GM10266 (cell line): Measurements from ENCODE around the gene UBE2D2.
"Not testable (repeated sequence)": the region's sequence is repeated elsewhere in the genome, so short reads cannot be mapped to it uniquely, and the experiment has no call there.

Experiments
- DNase-seq: peaks from one replicate; pipeline ENCODE4 v3.0.0; 2012; ENCODE audit errors: extremely low spot score
- TF ChIP-seq, protein P1 (sequence below): IDR thresholded peaks from 2 replicates; pipeline ENCODE4 v1.5.1; 2012; ENCODE audit warnings: mild to moderate bottlenecking, low read depth; ENCODE audit not compliant: control insufficient read depth, insufficient read depth; ENCODE audit errors: missing control alignments

Gene UBE2D2

DNA sequence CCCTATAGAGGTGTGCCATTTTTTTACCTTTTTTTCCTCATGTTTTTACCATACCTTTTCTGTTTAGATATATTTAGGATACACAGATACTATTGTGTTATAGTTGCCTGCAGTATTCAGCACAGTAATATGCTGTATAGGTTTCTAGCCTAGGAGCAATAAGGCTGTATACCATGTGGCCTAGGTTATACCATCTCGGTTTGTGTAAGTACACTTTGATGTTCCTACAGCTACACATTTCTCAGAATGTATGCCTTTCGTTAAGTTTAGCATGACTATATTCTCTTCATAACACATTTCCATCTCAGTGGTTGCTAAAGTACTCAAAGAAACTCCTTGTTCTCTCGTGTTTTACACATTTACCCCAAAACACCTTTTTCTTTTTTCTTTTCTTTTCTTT lies 23.0 kb downstream of the UBE2D2 start:
- TF ChIP-seq, protein P1, sequence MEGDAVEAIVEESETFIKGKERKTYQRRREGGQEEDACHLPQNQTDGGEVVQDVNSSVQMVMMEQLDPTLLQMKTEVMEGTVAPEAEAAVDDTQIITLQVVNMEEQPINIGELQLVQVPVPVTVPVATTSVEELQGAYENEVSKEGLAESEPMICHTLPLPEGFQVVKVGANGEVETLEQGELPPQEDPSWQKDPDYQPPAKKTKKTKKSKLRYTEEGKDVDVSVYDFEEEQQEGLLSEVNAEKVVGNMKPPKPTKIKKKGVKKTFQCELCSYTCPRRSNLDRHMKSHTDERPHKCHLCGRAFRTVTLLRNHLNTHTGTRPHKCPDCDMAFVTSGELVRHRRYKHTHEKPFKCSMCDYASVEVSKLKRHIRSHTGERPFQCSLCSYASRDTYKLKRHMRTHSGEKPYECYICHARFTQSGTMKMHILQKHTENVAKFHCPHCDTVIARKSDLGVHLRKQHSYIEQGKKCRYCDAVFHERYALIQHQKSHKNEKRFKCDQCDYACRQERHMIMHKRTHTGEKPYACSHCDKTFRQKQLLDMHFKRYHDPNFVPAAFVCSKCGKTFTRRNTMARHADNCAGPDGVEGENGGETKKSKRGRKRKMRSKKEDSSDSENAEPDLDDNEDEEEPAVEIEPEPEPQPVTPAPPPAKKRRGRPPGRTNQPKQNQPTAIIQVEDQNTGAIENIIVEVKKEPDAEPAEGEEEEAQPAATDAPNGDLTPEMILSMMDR: no peak
- no peak for DNase-seq

DNA sequence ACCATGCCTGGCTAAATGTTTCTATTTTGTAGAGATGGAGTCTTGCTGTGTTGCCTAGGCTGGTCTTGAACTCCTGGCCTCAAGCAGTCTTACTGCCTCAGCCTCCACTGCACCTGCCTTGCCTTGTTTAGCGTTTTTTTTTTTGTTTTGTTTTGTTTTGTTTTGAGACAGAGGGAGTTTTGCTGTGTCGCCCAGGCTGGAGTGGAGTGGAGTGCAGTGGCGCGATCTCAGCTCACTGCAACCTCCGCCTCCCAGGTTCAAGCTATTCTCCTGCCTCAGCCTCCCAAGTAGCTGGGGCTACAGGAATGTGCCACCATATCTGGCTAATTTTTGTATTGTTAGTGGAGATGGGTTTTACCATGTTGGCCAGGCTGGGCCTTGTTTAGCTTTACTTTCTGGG lies 27.0 kb downstream of the UBE2D2 start:
- not testable (repeated sequence) for DNase-seq

DNA sequence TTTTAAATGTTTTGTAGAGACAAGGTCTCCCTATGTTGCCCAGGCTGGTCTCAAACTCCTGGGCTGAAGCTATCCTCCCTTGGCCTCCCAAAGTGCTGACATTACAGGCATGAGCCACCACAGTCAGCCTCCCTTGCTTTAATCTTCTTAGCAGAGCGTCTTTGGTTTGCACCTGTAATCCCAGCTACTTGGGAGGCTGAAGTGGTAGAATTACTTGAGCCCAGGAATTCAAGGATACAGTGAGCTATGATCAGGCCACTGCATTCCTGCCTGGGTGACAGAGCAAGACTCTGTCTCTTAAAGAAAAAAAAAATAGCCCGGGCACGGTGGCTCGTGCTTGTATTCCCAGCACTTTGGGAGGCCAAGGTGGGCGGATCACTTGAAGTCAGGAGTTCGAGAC lies 27.8 kb downstream of the UBE2D2 start:
- TF ChIP-seq, protein P1: no peak
- no peak for DNase-seq

DNA sequence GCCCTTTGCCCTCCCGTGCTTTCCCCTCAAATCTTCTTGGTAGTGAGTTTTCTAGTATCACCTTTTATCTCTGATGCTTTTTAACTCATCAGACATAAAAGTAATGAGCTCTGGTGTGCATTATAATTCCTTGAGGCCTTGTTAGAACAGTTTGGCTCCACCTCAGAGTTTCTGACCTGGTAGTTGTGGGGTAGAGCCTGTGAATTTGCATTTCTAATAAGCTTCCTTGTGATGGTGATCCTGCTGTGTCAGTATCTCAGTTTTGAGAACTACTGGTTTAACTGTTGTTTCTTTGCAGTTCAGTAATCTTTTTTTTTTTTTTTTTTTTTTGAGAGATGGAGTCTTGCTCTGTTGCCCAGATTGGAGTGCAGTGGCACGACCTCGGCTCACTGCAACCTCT lies 31.1 kb downstream of the UBE2D2 start:
- TF ChIP-seq, protein P1: no peak
- no peak for DNase-seq

DNA sequence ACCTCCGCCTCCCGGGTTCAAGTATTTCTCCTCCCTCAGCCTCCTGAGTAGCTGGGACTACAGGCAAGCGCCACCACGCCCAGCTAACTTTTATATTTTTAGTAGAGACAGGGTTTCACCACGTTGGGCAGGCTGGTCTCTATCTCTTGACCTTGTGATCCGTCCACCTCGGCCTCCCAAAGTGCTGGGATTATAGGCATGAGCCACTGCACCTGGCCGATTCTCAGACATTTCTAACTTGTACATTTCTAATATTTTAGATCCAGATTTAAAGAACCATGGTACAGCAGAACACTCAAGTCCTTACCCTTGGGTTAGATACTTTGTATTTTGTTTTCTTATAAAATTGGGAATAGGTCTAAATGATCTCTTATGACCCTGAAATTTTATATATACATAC lies 31.9 kb downstream of the UBE2D2 start:
- not testable (repeated sequence) for DNase-seq

DNA sequence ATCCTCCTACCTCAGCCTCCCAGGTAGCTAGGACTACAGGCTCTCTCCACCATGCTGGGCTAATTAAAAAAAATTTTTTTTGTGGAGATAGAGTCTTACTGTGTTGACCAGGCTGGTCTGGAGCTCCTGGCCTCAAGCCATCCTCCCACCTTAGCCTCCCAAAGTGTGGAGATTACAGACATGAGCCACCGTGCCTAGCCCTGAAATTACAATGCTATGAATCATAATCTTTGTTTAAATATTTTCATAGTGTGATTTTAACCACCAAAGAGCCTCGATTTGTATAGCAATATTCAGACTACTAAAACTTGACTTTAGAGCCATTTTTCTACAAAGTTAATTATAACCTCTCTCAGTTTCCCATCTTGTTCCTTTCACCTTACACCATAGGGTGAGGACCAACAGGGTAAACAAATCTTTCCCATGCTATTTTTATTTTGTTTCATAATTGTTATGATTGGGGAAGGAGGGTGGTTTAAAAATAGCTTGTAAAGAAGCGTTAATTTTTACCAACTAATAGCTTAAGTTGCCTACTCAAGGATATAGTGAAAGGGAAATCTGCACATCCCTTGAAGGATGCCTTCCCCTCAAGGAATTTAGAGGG lies 32.7 kb downstream of the UBE2D2 start:
- TF ChIP-seq, protein P1: no peak
- no peak for DNase-seq

DNA sequence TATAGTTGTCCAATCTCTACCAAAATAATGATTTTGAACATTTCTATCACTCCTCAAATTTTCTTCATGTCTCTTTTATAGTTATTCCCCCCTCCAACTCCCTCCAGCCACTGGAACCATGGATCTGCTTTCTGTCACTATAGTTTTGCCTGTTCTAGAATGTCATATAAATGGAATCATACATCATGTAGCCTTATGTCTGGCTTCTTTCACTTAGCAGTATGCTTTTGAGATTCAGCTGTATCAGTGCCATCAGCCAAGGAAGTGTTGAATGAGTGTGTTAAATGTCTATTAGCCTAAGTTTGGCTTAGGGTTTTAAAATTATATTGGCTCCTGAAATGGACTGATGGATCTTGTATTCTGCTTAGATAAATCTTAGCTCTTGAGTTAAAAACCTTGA lies 36.0 kb downstream of the UBE2D2 start:
- no peak for DNase-seq
- TF ChIP-seq, protein P1: no peak

DNA sequence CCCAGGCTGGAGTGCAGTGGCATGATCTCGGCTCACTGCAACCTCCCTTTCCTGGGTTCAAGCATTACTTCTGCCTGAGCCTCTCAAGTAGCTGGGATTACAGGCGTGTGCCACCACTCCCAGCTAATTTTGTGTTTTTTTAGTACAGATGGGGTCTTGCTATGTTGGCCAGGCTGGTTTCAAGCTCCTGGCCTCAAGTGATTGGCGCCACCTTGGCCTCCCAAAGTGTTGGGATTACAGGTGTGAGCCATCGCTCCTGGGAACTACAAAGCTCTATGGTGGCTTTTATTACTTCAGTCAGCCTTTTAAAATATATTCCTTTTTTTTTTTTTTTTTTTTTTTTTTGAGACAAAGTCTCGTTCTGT lies 37.4 kb downstream of the UBE2D2 start:
- DNase-seq: not testable (repeated sequence)

DNA sequence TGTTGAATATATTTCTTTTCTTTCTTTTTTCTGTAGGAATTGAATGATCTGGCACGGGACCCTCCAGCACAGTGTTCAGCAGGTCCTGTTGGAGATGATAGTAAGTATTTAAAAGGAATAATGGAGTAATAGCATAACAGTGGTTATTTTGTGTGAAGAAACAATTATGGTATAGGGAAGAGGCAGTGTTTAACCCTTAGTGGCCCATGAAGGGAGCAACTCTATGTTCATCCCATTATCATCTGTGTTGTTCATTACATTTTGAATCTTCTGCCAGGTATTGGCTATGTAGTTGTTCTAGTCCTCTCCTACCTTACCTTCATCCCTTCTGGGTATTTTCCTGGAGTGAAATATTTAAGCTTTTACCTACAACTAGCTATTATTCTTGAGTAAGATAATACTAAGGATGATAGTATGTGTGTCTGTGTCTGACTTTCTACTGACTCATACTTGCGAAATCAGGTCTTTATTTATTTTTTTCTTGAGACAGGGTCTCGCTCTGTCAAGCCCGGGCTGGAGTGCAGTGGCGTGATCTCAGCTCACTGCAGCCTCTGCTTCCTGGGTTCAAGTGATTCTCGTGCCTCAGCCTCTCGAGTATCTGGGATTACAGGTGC lies 39.3 kb downstream of the UBE2D2 start:
- TF ChIP-seq, protein P1: no peak
- DNase-seq: no peak
